ENCODE data around the gene CCDC80. TPM values are rescaled to one million over a fixed set of nuclear protein-coding genes. Genes with fewer than 3 reads are reported as not detected.

CCDC80 gene
- total and polyA plus RNA-seq, 7 donors: 1.3 to 53.5 (median 12.2) TPM

DNA sequence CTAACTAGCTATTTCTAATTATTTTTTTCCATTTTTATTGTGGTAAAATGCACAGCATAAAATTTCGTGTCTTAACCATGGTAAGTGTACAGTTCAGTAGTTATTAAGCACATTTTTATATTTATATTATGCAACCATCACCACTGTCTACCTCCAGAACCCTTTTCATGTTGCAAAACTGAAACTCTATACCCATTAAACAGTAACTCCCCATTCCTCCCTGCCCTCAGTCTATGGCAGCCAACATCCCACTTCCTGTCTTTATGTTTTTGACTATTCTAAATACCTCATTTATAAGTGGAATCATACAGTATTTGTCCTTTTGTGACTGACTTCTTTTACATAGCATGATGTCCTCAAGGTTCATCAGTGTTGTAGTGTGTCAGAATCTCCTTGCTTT is 53.6 kb downstream of the CCDC80 start:
- 92 to 100% (median 100%) methylated on average over 1 of the region's 1 CpG for WGBS, 3 donors
- TF ChIP-seq CTCF (IDR thresholded peaks at IDR 0.05): no peak
- Histone ChIP-seq H3K27me3 (ENCODE audit: insufficient read depth in 3 of 3, low read length in 2 of 3) (no peaks in the 10 kb centered on the region), H3K27ac (no peak overlapping the region), H3K4me3 (no peak overlapping the region), H3K36me3 (ENCODE audit: insufficient read depth in 1 of 2, low read depth in 1 of 2) (peaks cover 8 to 57% of the 10 kb centered on the region in 2 donors), H3K9me3 (no peaks in the 10 kb centered on the region), H3K4me1 (no peaks in the 10 kb centered on the region)
- ATAC-seq: no peak
- DNase-seq: no peak
- intact Hi-C loops (cut with DNase I): no loop called here

DNA sequence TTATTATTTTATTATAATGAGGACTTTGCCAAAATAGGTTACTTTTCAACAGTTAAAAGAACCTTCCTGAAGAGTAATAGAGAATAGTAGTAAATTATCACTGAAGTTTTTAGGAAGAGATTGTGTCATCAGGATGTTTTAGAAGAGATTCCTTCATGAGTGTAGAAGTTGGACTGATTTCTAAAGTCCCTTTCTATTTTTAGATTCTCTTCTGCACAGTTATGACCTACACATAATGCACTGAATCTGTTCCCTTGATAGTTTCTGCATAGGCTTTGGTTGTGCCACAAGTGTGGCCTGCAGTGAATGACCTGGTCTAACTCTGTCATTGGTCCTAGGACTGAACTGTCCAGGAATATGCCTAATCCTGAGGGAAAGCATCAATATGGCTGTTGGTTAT is 55.2 kb downstream of the CCDC80 start:
- TF ChIP-seq CTCF (IDR thresholded peaks at IDR 0.05): no peak
- intact Hi-C loops (cut with DNase I): no loop called here
- no peak for ATAC-seq
- peaks cover 10 to 71% of the 10 kb centered on the region in 2 donors for H3K36me3 ChIP-seq (ENCODE audit: insufficient read depth in 1 of 2, low read depth in 1 of 2)
- no peak overlapping the region for H3K4me3 ChIP-seq
- no peaks in the 10 kb centered on the region for H3K4me1 ChIP-seq
- H3K27me3 ChIP-seq (ENCODE audit: insufficient read depth in 3 of 3, low read length in 2 of 3): no peaks in the 10 kb centered on the region
- no peaks in the 10 kb centered on the region for H3K9me3 ChIP-seq
- DNase-seq: no peak
- H3K27ac ChIP-seq: no peak overlapping the region

- H3K9me3 ChIP-seq: no peaks in the 10 kb centered on the region
- H3K4me1 ChIP-seq: no peaks in the 10 kb centered on the region
- H3K36me3 ChIP-seq (ENCODE audit: insufficient read depth in 1 of 2, low read depth in 1 of 2): peaks cover 11 to 79% of the 10 kb centered on the region in 2 donors
- H3K27me3 ChIP-seq (ENCODE audit: insufficient read depth in 3 of 3, low read length in 2 of 3): no peaks in the 10 kb centered on the region
- ATAC-seq: no peak
- no peak overlapping the region for H3K4me3 ChIP-seq
- no peak for TF ChIP-seq CTCF (IDR thresholded peaks at IDR 0.05)
- WGBS, 3 donors: 77 to 86% (median 79%) methylated on average over 3 of the region's 3 CpGs
- no peak overlapping the region for H3K27ac ChIP-seq
- intact Hi-C loops (cut with DNase I): loop anchor here in 1 of 2 donors (5.0 kb wide), 1 partner anchor 394 kb away; the partner anchor contains the start of gene CD200R1
- no peak for DNase-seq
Observed at GRCh38 chr3:112583105-112583504, 57.8 kb downstream of the CCDC80 start.

DNA sequence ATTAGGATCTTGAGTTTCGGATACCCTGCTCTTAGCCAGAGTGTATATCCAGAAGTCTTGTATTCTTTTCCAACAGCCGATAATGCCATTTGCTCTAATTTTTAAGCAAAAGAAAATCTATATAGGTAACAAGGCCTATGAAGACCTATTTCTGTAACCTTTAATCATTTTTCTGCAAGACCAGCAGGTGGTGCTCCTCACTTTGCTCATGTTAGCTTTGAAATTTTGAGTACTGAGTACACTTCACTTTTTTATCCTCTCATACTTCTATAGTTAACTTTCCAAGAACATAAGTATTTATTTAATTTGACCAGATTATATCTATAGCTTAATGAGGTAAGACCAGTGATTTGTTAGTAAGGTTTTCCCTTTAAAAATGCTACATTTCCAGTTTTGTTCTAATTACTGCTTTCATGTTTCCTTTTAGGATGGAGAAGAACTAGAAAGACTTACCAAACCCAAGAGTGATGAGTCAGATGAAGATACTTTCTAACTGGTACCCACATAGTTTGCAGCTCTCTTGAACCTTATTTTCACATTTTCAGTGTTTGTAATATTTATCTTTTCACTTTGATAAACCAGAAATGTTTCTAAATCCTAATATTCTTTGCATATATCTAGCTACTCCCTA is 58.6 kb downstream of the CCDC80 start:
- peaks cover 11 to 80% of the 10 kb centered on the region in 2 donors for H3K36me3 ChIP-seq (ENCODE audit: insufficient read depth in 1 of 2, low read depth in 1 of 2)
- DNase-seq (no peak), ATAC-seq (no peak)
- H3K9me3 ChIP-seq: no peaks in the 10 kb centered on the region
- no peaks in the 10 kb centered on the region for H3K4me1 ChIP-seq
- no peak overlapping the region for H3K4me3 ChIP-seq
- 81 to 86% (median 82%) methylated on average over 2 of the region's 2 CpGs for WGBS, 3 donors
- no peaks in the 10 kb centered on the region for H3K27me3 ChIP-seq (ENCODE audit: insufficient read depth in 3 of 3, low read length in 2 of 3)
- TF ChIP-seq CTCF (IDR thresholded peaks at IDR 0.05): peak; percentile 48
- no peak overlapping the region for H3K27ac ChIP-seq
- intact Hi-C loops (cut with DNase I): loop anchor here in 1 of 2 donors (5.0 kb wide), 1 partner anchor 395 kb away; the partner anchor contains the start of gene CD200R1

GRCh38 chr3:112579697-112580096 is 61.2 kb downstream of the CCDC80 start:
- intact Hi-C loops (cut with DNase I): loop anchor here in 1 of 2 donors (5.0 kb wide), 1 partner anchor 398 kb away; the partner anchor contains the start of gene CD200R1
- no peak for ATAC-seq
- H3K27ac ChIP-seq: no peak overlapping the region
- no peaks in the 10 kb centered on the region for H3K4me1 ChIP-seq
- H3K4me3 ChIP-seq: no peak overlapping the region
- no peaks in the 10 kb centered on the region for H3K27me3 ChIP-seq (ENCODE audit: insufficient read depth in 3 of 3, low read length in 2 of 3)
- no peaks in the 10 kb centered on the region for H3K9me3 ChIP-seq
- H3K36me3 ChIP-seq (ENCODE audit: insufficient read depth in 1 of 2, low read depth in 1 of 2): peaks cover 5 to 77% of the 10 kb centered on the region in 2 donors
- DNase-seq: no peak
- TF ChIP-seq CTCF (IDR thresholded peaks at IDR 0.05): no peak
- 73 to 85% (median 84%) methylated on average over 3 of the region's 3 CpGs for WGBS, 3 donors
